Subcutaneous adipose tissue (tissue), 4 donors: ENCODE results near the gene ATXN7L1. TPM values are rescaled to one million over a fixed set of nuclear protein-coding genes. Genes with fewer than 3 reads are reported as not detected.

Experiments used
- CTCF ChIP-seq: fragments of 450-650 bp; IDR thresholded peaks from one replicate; pipeline ENCODE4 v1.5.1; 2016; ENCODE audit warnings: low read depth, mild to moderate bottlenecking, control low read depth, antibody characterized with exemption, moderate library complexity
- total RNA-seq, 4 donors: library from RNA; depleted of rRNA; stranded (reverse); fragments of >200 nt; gene quantifications; one replicate each; pipeline ENCODE4 v1.1.0, GENCODE V29; 2016

The ATXN7L1 gene
- total RNA-seq, 4 donors from 2014 or later = 11.5 to 29.2 (median 13.3) TPM

GRCh38 chr7:105650382-105650970, 225.9 kb downstream of the ATXN7L1 start:
- TF ChIP-seq CTCF = no peak

GRCh38 chr7:105649727-105650381, 226.5 kb downstream of the ATXN7L1 start:
- no peak for TF ChIP-seq CTCF

- no peak for TF ChIP-seq CTCF
These were observed 227.6 kb downstream of the ATXN7L1 start for GRCh38 chr7:105648561-105649401.

- no peak for TF ChIP-seq CTCF
These were observed 228.8 kb downstream of the ATXN7L1 start for GRCh38 chr7:105647591-105647990.

- no peak for TF ChIP-seq CTCF
These were observed 231.5 kb downstream of the ATXN7L1 start for GRCh38 chr7:105644937-105645336.

GRCh38 chr7:105643851-105644250, 232.5 kb downstream of the ATXN7L1 start:
- TF ChIP-seq CTCF = no peak

- TF ChIP-seq CTCF = no peak
These were observed 233.0 kb downstream of the ATXN7L1 start for GRCh38 chr7:105643384-105643783.
